GF-D8 (cell line): ENCODE measurements around the gene SETD7.
"Not testable (repeated sequence)": the region's sequence is repeated elsewhere in the genome, so short reads cannot be mapped to it uniquely, and the experiment has no call there.

Experiments
- DNase-seq: peaks from one replicate; lab custom pipeline; 2025; lab: John Stamatoyannopoulos, UW

SETD7 gene

GRCh38 chr4:139464512-139464911 lies 91.5 kb downstream of the SETD7 start:
- DNase-seq = not testable (repeated sequence)

- no peak for DNase-seq
Observed at GRCh38 chr4:139461022-139461628, 94.9 kb downstream of the SETD7 start.

- DNase-seq = no peak
Observed at GRCh38 chr4:139460565-139460964, 95.5 kb downstream of the SETD7 start.

- DNase-seq = no peak
Observed at GRCh38 chr4:139458999-139459398, 97.0 kb downstream of the SETD7 start.

- no peak for DNase-seq
Observed at GRCh38 chr4:139458543-139458942, 97.5 kb downstream of the SETD7 start.

- no peak for DNase-seq
Observed at GRCh38 chr4:139457318-139457717, 98.7 kb downstream of the SETD7 start.

GRCh38 chr4:139455126-139455538 lies 100.9 kb downstream of the SETD7 start:
- DNase-seq = no peak

- DNase-seq = peak; percentile 74
Observed at GRCh38 chr4:139454111-139455045, 101.6 kb downstream of the SETD7 start, which contains the start of gene RAB33B. Gene RAB33B, plus strand, starts transcription at chr4:139454121. Its CDS starts 75 bp downstream, at chr4:139454196.

GRCh38 chr4:139453371-139454110 lies 102.5 kb downstream of the SETD7 start:
- peak; percentile 90 for DNase-seq

GRCh38 chr4:139453041-139453370 lies 103.0 kb downstream of the SETD7 start:
- DNase-seq = peak; percentile 69

GRCh38 chr4:139451997-139452396 lies 104.0 kb downstream of the SETD7 start:
- no peak for DNase-seq

GRCh38 chr4:139450586-139450985 lies 105.4 kb downstream of the SETD7 start:
- no peak for DNase-seq

GRCh38 chr4:139447078-139447477 lies 108.9 kb downstream of the SETD7 start:
- DNase-seq = not testable (repeated sequence)
